HG02970 (cell line): Measurements from ENCODE around the gene GRAMD1B.
"Not testable (repeated sequence)": the region's sequence is repeated elsewhere in the genome, so short reads cannot be mapped to it uniquely, and the experiment has no call there.

Experiments
- ATAC-seq: cut with Tn5 transposase; IDR thresholded peaks from one replicate; pipeline ENCODE4 v1.9.1; 2021; ENCODE audit warnings: mild to moderate bottlenecking, moderate library complexity, moderate number of reproducible peaks; ENCODE audit not compliant: unreplicated experiment, low FRiP score

GRAMD1B gene

DNA sequence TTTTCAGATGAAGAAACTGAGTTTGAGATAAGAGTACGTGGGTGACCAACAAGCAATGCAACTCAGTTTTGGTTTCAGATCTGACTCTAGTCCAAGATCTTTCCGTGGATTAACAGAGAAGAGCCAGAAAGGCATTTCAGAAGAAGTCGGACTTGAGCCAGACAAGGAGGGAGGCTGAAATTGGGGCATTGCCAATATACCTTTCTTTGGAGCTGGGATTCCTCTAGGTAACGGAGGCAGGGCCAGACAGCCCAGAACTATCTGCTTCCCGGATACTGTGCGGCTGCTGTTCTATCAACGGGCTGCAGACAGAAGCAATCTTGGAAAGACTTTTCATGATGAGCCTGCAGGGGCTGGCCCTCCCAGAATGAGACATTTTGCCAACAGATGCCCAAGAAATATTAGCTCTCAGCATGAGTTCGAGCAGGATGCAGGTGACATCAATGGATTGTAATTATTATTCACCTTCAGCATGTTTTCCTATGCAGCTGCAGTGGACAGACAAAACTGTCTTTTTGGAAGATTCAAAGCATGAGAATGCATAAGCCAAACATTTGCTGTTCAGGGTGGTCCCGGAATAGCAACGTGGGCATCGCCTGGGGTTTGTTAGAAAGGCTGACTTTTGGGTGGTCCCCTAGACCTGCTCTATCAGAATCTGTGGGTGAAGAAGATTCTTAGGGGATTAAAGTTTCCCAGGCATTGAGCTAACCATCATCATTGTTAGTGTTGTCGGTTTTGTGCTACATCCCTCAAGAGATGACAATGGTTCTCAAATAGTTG lies 128.7 kb downstream of the GRAMD1B start:
- no peak for ATAC-seq

DNA sequence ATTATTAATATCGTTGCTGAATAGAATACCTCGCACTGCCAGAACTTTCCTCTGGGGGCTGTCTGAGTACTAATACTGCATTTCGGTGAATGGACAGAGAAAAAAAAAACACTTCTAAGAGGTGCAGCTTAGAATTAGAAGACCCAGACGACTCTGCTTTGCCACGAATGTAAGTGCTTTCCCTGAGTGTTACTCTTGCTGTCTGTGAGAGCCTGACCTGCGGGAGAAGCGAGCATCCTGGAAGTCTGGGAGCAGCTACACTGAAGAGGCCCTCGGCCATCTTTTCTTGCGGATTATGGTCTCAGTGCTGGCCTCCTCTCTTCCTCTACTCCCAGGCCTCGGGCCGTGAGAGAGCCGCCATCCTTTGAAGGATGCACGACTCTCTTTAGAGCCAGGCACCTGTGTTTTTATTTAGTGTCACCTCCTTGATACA lies 129.5 kb downstream of the GRAMD1B start:
- no peak for ATAC-seq

DNA sequence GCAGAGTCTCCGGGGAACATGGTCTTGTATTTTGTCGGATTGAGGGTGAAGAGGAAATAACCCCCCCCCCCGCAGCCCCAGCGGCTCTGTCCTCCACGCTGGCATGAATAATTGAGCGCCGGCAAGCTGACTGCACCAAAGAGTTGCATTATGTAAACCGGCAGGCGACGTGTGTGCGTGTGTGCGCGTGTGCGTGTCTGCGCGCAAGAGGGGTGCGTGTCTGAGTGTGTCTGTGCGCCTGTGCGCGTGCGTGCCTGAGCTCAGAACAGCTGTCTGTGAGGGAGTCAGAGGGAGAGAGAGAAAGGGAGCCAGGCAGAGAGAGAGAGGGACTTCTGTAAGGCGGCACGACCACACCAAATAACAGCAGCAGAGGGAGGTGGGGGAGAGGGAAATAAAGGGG lies 129.9 kb downstream of the GRAMD1B start:
- ATAC-seq, result no peak

DNA sequence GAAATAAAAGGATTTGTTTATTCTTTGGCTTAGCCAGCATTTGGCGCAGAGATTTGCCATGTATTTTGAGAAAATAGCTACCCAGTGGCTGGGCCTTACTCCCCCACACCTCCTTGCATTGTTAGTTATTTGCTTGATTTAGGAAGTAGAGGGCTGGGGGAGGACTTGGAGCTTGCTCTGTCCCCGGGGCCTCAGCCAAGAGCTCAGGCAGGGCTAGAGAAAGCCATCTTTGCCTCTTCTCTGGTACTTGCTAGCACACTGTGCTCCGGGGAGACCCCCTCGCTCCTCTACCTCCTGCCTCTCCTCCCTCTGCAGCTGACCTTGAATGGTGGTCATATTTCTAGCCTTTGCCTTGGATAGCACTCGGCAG lies 131.3 kb downstream of the GRAMD1B start:
- no peak for ATAC-seq

DNA sequence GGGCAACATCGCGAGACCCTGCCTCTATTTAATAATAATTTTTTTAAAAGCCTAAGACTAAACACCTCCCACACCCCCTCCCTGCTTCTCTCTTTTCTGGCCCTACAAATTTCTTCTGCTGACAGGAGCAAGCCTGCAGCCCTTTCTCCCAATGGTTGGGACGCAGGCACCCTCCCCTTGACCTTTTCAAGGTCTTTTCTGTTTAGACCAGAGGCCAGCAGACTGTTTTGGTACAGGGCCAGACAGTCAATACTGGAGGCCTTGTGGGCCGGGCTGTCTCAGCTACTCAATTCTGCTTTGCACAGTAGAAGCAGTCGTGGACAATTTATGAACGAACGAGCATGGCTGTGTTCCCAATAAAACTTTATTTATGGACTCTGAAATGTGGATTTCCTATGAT lies 132.1 kb downstream of the GRAMD1B start:
- ATAC-seq, result no peak

DNA sequence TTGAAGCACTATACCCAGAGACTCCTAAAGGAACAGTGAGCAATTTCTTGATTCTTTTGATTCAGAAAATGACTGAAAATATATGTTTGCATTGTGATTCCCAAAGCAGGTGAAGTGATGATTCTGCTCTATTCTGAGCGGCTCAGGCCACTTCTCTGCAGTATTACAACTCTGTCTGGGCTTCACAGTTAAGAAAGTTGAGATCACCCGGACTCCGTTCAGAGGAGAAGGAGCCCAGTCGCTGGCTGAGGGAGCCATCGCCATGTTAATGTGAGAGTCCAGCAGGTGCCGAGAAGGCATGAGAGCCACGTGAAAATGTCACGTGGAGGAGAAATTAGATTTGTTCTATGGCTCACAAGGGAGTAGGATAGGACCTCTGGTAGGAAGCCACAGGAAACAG lies 132.8 kb downstream of the GRAMD1B start:
- no peak for ATAC-seq

DNA sequence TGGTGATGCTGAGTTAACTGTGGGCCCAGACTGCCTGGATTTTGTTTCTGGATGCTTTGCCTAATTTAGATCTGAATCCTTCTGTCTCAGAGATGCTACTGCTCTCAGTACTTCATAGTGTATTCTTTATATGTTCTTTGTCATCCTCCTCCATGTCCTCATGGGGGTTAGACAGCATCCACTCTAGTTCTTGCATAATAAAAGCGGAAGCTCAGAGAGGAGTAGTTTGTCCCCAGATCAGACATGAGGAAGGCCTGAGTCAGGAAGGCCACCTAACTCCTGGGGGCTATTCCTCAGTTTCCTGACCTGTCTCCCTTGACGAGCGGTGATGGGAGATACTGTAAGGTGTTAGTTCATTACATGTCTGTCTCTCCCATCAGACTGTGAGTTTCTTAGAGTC lies 134.2 kb downstream of the GRAMD1B start:
- no peak for ATAC-seq

DNA sequence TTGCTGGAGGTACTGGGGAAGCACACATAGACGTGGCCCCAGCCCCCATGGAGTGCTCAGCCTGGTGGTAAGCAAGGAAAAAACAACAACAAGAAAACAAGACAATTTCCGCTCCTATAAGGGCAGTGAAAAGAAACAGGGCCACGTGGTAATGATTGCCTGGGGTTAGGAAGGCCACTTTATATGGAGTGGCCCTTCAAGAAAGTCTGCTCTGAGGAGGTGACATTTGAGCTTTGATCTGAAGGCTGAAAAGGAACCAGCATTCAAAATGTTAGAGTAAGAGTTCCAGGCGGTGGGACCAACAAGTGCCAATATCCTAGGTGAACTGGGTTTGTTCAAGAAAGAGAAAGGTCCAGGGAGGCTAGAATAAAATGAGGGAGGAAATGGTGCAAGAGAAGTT lies 136.8 kb downstream of the GRAMD1B start:
- no peak for ATAC-seq

DNA sequence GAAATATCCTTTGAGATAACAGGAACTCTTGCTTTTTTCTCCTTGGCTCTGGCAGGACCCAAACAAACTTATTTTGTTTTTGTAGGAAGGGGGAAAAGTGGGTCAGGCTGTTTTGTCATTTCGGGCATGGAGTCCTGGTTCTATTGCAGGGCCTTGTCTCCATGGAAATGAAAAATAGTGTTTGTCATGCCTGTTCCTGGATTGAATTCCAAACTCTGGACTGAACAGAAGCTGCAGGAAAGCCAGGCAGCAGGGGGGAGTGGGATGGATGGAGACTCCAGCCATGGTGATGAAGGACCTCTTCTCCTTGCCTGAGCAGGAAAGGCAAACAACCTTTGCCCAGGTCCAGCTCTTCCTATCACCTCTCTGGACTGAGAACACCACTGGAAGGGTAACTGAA lies 137.4 kb downstream of the GRAMD1B start:
- no peak for ATAC-seq

DNA sequence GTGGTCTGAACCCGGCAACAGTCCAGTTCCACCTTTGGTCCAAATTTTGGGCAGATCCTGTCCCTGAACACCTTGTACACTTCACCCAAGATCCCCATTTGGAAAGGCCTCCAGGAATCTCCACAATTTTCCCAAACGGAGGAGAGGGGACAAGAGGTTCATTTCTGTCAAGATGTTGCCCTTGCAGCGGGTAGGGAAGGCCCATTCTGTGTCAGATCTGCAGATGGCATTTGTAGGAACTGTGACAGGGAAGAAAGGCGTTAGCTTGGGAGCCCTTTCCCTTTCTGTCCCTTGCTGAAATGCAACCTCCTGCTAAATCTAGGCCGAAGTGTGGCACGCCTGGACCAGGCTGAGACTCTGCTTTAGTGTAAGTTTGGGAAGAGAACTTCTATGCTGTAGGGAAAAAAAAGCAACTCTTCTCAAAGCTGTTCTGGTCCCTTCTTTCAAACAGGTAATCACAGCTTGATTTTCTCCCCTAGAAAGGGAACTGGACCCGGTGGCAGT lies 138.3 kb downstream of the GRAMD1B start:
- ATAC-seq, result no peak

DNA sequence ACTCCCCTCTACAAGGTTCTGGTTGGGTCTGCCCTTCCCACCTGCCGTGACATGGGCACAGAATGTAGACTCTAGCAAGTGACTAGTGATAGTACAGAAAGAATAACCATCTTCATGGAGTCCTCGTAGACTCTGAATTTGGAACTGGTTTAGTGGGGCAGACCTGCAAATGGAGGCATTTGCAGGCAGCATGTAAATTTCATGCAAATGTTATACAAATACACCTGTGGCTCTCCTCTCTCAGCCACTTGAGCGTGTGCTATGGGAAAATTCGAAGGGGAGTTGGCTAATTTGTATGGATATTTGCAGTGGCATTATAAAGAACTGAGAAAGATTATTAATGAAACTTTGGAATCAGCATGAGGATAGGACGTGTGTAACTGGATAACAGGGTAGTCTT lies 139.3 kb downstream of the GRAMD1B start:
- no peak for ATAC-seq

DNA sequence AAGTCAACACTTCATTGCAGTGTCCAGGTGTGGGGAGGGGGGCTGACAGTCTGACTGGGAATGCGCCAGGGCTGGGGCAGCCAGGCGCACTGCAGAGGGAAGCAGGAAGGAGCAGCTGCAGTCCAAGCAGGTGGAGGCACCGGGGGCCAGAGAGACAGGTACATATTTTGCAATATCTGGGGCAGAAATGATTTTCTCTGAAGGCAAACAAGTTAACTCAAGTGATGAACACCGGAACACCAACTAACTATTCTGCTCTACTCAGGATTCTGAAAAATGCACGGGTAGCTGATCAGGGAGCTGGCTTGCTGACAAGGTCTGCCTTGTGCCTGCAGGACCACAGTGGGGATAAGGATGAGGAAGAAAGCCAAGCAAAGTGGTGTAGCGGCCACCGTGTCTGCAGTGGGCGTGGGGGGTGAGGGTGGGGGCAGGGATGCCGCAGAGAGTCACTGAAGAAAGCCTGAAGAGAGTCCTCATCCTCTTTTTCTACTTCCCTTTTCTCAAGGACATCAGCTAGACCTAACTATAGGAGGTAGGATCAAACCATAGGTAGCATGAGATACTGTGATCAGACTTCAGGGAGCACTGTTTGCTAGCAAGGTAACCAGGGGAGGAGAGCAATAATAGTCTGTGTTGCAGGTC lies 141.0 kb downstream of the GRAMD1B start:
- ATAC-seq, result no peak

DNA sequence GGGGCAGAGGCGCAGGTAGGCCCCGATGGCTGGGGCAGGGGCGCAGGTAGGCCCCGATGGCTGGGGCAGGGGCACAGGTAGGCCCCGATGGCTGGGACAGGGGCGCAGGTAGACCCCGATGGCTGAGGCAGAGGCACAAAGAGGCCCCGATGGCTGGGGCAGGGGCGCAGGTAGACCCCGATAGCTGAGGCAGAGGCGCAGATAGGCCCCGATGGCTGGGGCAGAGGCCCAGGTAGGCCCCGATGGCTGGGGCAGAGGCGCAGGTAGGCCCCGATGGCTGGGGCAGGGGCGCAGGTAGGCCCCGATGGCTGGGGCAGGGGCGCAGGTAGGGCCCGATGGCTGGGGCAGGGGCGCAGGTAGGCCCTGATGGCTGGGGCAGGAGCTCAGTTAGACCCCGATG lies 142.7 kb downstream of the GRAMD1B start:
- not testable (repeated sequence) for ATAC-seq

DNA sequence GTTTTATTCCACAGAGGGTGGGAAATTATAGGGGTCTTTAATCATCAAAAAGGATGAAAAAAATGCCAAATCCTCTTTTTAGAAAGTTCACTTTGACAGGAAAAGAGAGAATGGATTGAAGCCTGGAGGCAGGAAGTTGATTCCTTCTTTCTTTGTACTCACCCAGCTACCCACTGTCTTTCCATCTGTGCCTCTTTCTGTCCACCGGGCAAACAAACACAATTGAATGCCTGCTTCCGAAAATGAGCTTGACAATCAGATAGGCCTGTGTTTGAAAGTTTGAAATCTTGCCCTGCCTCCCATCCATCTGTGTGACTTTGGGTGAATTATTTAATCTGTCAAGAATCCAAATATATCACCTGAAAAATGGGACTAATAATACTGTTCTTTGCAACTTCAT lies 143.2 kb downstream of the GRAMD1B start:
- no peak for ATAC-seq

DNA sequence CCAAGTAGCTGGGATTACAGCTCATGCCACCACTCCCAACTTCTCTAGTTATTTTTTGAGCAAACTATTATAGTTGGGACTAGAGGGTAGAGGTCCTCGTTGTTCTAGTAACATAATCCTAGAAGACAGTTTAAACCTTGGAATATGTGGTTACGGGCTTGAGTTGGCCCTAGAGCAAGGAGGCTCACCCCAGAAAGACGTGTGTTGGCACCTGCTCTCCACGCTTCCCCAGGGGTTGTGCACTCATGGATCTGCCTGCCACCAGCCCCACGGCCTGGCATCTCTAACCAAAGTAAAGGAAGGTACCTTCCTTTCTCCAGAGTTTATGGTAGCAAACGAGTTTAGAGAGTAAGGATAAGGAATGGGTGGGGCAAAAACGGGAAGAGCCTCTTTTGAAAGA lies 145.4 kb downstream of the GRAMD1B start:
- ATAC-seq, result no peak

DNA sequence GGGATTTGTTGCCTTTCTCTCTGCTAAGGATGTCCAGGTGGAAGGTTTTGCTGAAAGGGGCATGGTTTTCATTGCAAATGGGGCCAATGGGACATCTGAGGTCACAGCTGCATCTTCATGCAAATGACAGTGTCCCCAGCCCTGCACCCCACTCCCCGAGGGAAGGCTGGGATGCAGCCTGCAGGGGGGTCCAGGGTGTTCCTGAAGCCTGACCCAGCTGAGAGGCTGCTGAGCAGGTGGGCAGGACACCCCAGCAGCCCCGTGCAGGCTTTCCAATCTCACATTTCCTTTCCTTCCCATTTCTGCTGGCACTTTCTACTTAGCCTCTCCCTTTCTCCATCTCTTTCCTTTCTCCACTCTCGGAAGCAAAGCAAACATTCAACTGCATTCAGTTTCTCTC lies 146.0 kb downstream of the GRAMD1B start:
- no peak for ATAC-seq

DNA sequence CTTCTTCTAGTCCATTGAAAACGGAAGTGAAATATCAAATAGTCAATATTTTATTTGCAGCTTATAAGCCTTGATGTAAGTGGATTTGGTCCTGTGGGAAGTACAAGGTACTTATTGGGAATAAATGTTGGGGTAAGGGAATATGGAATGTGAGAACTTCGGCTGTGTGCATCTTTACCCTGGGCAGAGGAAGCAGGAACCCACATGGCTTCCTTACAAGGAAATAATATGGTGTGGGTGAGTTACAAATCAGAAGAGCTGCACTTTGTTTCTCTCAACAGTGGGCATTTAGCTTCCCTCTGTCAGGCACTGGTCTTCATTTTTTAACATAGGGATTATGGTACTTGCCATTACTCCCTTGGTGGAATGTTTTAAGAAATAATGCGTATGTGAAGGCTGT lies 146.4 kb downstream of the GRAMD1B start:
- ATAC-seq, result no peak

DNA sequence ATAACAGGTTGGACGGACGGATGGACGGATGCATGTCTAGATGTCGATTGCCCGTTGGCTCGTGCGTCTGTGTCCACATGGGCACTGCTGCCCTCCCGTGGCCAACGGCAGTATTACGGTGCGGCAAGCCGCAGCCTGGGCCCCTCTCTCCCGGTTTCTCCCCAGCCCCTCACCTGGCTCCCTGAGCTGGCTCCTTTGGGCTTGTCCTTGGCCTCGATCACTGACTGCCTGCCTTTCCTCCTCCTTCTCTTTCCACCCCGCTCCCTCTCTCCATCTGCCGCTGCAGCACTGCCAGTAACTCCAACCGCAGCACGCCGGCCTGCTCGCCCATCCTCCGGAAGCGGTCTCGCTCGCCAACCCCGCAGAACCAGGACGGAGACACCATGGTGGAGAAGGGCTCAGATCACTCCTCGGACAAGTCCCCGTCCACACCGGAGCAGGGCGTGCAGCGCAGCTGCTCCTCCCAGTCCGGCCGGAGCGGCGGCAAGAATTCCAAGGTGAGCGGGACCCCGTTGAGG lies 147.1 kb downstream of the GRAMD1B start:
- ATAC-seq, result peak; percentile 47

DNA sequence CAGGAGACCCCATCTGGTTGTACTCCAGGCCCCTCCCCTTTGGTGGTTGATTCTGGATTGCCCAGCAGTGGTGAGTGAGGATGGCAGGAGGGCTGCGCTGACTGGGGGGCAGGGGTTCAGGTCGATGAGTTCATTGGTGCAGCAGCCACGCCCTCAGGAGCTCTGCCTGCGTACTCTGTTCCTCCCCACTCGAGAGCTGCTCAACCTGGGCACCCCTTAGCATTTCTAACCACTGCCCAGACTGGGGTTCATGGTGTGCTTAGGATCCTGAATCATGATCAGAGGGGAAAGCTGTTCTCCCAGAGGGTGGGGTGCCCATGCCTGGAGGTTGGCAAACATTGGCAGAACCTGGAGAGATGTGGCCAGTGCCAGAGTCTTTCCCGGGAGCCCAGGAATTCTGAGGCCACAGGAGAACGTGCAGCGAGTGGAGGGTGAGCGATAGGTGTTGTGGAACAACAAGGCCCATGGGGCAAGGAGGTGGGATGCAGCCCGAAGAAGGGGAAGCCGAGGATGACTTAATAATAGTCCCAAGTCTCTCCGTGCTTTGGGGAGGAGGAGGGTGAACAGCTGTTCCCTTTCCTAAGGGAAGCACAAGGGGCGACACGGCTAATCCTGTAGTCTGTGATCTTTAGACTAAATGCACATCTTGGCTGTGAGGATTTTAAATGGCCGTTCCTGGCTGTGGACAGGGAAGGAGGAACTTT lies 148.9 kb downstream of the GRAMD1B start:
- ATAC-seq, result no peak

DNA sequence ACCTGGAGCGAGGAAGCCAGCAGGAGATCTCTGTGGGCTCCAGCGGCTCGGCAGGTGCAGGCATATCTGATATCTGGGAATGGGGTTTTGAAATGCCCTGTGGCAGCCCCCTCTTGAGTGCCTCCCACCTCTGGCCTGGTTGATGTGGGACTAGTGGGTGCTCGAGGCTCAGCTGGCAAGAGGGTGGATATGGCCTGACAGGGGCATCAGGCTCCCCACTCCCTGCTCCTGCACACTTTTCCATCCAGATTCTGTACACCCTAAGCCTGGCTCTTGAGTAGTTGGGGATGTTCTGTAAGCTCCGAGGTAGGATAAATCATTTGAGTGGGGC lies 149.4 kb downstream of the GRAMD1B start:
- no peak for ATAC-seq

DNA sequence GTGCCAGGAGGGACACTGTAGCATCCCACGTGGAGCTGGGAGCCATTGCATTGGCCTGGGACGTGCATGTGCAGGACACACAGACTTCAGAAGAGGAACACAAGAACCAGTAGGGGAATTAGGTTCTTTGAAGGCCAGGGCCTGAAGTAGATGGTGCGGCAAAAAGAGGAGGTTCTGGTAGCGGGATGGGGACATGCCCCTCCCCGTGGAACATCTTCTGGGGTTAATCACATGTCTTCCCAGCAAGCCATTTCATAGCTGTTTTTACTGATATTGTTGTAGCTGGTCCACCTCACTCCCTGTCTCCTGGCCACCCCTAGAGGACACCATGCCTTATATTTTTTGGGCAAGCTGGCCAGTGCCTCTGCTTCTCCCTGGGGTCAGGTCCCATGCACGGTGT lies 150.1 kb downstream of the GRAMD1B start:
- ATAC-seq, result no peak
